H9 (cell line): ENCODE results near the gene OSBPL10. TPM values are rescaled to one million over a fixed set of nuclear protein-coding genes. Genes with fewer than 3 reads are reported as not detected.

Experiments
- DNase-seq: peaks from one replicate; pipeline ENCODE4 v3.0.0-alpha.2; 2017
- H2AFZ ChIP-seq: one replicate; pipeline ENCODE4 v1.6.1; 2013; ENCODE audit warnings: mild to moderate bottlenecking, low read length, control low read depth, moderate library complexity
- H2AK5ac ChIP-seq: 2 replicates; pipeline ENCODE4 v1.6.1; 2013; ENCODE audit warnings: low read length, control low read depth, mixed read lengths; ENCODE audit not compliant: insufficient read length
- H2BK120ac ChIP-seq: one replicate; pipeline ENCODE4 v1.6.1; 2013; ENCODE audit warnings: low read depth, mild to moderate bottlenecking, low read length, control low read depth, inconsistent platforms; ENCODE audit not compliant: poor library complexity, severe bottlenecking
- H2BK12ac ChIP-seq: 2 replicates; pipeline ENCODE4 v1.6.1; 2013; ENCODE audit warnings: low read length, control low read depth, mixed read lengths, low read depth; ENCODE audit not compliant: insufficient read length
- H2BK15ac ChIP-seq: 2 replicates; pipeline ENCODE4 v1.6.1; 2013; ENCODE audit warnings: low read depth, low read length, control low read depth
- H2BK20ac ChIP-seq: one replicate; pipeline ENCODE4 v1.6.1; 2013; ENCODE audit warnings: low read depth, mild to moderate bottlenecking, low read length, control low read depth, inconsistent platforms; ENCODE audit not compliant: poor library complexity, severe bottlenecking
- H2BK5ac ChIP-seq: 2 replicates; pipeline ENCODE4 v1.6.1; 2013; ENCODE audit warnings: low read length, control low read depth, mixed read lengths; ENCODE audit not compliant: insufficient read length
- H3K14ac ChIP-seq: 2 replicates; pipeline ENCODE4 v1.6.1; 2013; ENCODE audit warnings: low read length, control low read depth; ENCODE audit not compliant: insufficient read depth
- H3K18ac ChIP-seq: 2 replicates; pipeline ENCODE4 v1.6.1; 2013; ENCODE audit warnings: low read depth, mild to moderate bottlenecking, mixed read lengths, low read length, control low read depth; ENCODE audit not compliant: insufficient read length
- H3K23ac ChIP-seq: 2 replicates; pipeline ENCODE4 v1.6.1; 2013; ENCODE audit warnings: low read length, control low read depth, mixed read lengths, low read depth; ENCODE audit not compliant: insufficient read length
- H3K23me2 ChIP-seq: 2 replicates; pipeline ENCODE4 v1.6.1; 2013; ENCODE audit warnings: low read depth, mild to moderate bottlenecking, mixed read lengths, low read length, control low read depth; ENCODE audit not compliant: insufficient read length, poor library complexity, severe bottlenecking
- H3K27ac ChIP-seq: 2 replicates; pipeline ENCODE4 v1.5.1; 2013; ENCODE audit warnings: low read length, control low read depth, mixed read lengths, low read depth; ENCODE audit not compliant: insufficient read length
- H3K27me3 ChIP-seq: 2 replicates; pipeline ENCODE4 v1.6.1; 2013; ENCODE audit warnings: low read length, control low read depth, inconsistent platforms; ENCODE audit not compliant: insufficient read depth
- H3K4ac ChIP-seq: 2 replicates; pipeline ENCODE4 v1.6.1; 2013; ENCODE audit warnings: low read depth, mild to moderate bottlenecking, control low read depth, inconsistent platforms, low read length, moderate library complexity
- H3K4me1 ChIP-seq: 2 replicates; pipeline ENCODE4 v1.6.1; 2013; ENCODE audit warnings: low read length, control low read depth, inconsistent platforms; ENCODE audit not compliant: insufficient read depth
- H3K4me2 ChIP-seq: 2 replicates; pipeline ENCODE4 v1.6.1; 2013; ENCODE audit warnings: low read length, control low read depth, mixed read lengths; ENCODE audit not compliant: insufficient read length, insufficient read depth
- H3K56ac ChIP-seq: 2 replicates; pipeline ENCODE4 v1.6.1; 2013; ENCODE audit warnings: low read depth, mild to moderate bottlenecking, mixed read lengths, low read length, control low read depth; ENCODE audit not compliant: insufficient read length
- H3K79me1 ChIP-seq: 2 replicates; pipeline ENCODE4 v1.6.1; 2013; ENCODE audit warnings: low read depth, mild to moderate bottlenecking, moderate library complexity, low read length, control low read depth, inconsistent platforms; ENCODE audit not compliant: insufficient read depth, poor library complexity, severe bottlenecking
- H3K79me2 ChIP-seq: 2 replicates; pipeline ENCODE4 v1.6.1; 2013; ENCODE audit warnings: low read length, control low read depth, inconsistent platforms; ENCODE audit not compliant: insufficient read depth
- H3K9ac ChIP-seq: 2 replicates; pipeline ENCODE4 v1.6.1; 2013; ENCODE audit warnings: low read length, control low read depth, mixed read lengths; ENCODE audit not compliant: insufficient read length; ENCODE audit errors: extremely low read depth
- H3K9me3 ChIP-seq: one replicate; pipeline ENCODE4 v1.6.1; 2013; ENCODE audit warnings: low read depth, low read length, inconsistent platforms; ENCODE audit not compliant: control insufficient read depth
- H3T11ph ChIP-seq: one replicate; pipeline ENCODE4 v1.6.1; 2013; ENCODE audit warnings: mild to moderate bottlenecking, low read length, control low read depth, inconsistent platforms
- H4K20me1 ChIP-seq: one replicate; pipeline ENCODE4 v1.6.1; 2013; ENCODE audit not compliant: control insufficient read depth, insufficient read length, insufficient read depth
- H4K5ac ChIP-seq: 2 replicates; pipeline ENCODE4 v1.6.1; 2013; ENCODE audit warnings: low read depth, mild to moderate bottlenecking, mixed read lengths, low read length, control low read depth; ENCODE audit not compliant: insufficient read length
- H4K8ac ChIP-seq: replicated peaks from 2 replicates; pipeline ENCODE4 v1.6.1; 2013; ENCODE audit warnings: low read length, control low read depth, mixed read lengths, low read depth; ENCODE audit not compliant: insufficient read length
- H4K91ac ChIP-seq: 2 replicates; pipeline ENCODE4 v1.6.1; 2013; ENCODE audit warnings: low read depth, mild to moderate bottlenecking, moderate library complexity, mixed read lengths, low read length, control low read depth; ENCODE audit not compliant: insufficient read length
- H3K27ac Mint-ChIP-seq, 3 experiments: 2 replicates in 2 of 3; 3 replicates in 1 of 3; pipeline ENCODE4 v1.8.0; 2020 to 2021; ENCODE audit warnings: mixed read lengths in 3 of 3, mild to moderate bottlenecking in 1 of 3, moderate library complexity in 1 of 3
- H3K27me3 Mint-ChIP-seq: 2 replicates; pipeline ENCODE4 v1.8.0; 2021; ENCODE audit warnings: low read depth, mild to moderate bottlenecking, moderate library complexity, mixed read lengths
- H3K36me3 Mint-ChIP-seq, 3 experiments: 2 replicates in 2 of 3; 3 replicates in 1 of 3; pipeline ENCODE4 v1.8.0; 2020 to 2021; ENCODE audit warnings: low read depth in 3 of 3, mixed read lengths in 3 of 3; ENCODE audit not compliant: insufficient read depth in 1 of 3
- H3K4me1 Mint-ChIP-seq, 2 experiments: 2 replicates each; pipeline ENCODE4 v1.8.0; 2020; ENCODE audit warnings: mixed read lengths in 2 of 2
- H3K4me3 Mint-ChIP-seq, 2 experiments: 2 replicates in 1 of 2; 3 replicates in 1 of 2; pipeline ENCODE4 v1.8.0; 2020 to 2021; ENCODE audit warnings: mild to moderate bottlenecking in 2 of 2, mixed read lengths in 2 of 2, moderate library complexity in 1 of 2
- H3K9me3 Mint-ChIP-seq, 2 experiments: 2 replicates in 1 of 2; 3 replicates in 1 of 2; pipeline ENCODE4 v1.8.0; 2020; ENCODE audit warnings: mild to moderate bottlenecking in 2 of 2, mixed read lengths in 2 of 2, moderate library complexity in 1 of 2
- CTCF ChIP-seq: fragments of 200-600 bp; sonication (generic); conservative IDR thresholded peaks from 3 replicates; pipeline ENCODE4 v1.8.0; 2021; ENCODE audit warnings: antibody characterized with exemption, mild to moderate bottlenecking
- WGBS: extraction: QIAGEN DNeasy Blood & Tissue Kit; methylation state at CpG from one replicate; pipeline ENCODE4 v1.1.7; 2013; ENCODE audit warnings: missing lambda C conversion rate, low lambda C conversion rate, mixed read lengths; ENCODE audit not compliant: insufficient read length; ENCODE audit errors: extremely low coverage; 5-methylcytosine and 5-hydroxymethylcytosine counted together
- total RNA-seq: library from RNA; stranded (reverse); gene quantifications from 2 replicates; pipeline ENCODE4 v1.2.1, GENCODE V29; 2021

Gene OSBPL10
- total RNA-seq, 1 experiment from 2014 or later = 42.7 TPM

DNA sequence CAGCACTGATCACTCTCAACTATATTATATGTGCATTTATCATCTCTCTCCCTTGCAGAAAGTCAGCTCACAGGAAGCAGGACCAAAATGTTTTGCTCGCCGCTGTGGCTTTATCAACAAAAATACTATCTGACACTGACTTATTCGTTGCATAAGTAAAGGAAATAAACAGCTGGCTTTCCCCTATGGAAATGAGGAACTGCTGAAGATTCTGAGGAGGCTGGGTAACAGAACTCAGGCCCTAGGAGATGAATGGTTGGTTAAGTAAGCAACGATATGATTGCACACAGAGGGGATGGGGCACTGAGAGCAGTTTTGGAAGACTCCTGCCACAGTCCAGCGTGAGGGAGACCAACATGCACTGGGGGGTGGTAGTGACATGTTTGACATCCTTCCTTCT lies 267.2 kb downstream of the OSBPL10 start:
- no peak overlapping the region for H2BK12ac ChIP-seq
- H3K14ac ChIP-seq = no peak overlapping the region
- H3K18ac ChIP-seq = no peak overlapping the region
- no peak overlapping the region for H4K8ac ChIP-seq
- Mint-ChIP-seq H3K4me3 (no peak overlapping the region), H3K4me1 (no peaks in the 10 kb centered on the region), H3K36me3 (peaks cover 10 to 23% (median 13%) of the 10 kb centered on the region in 3 experiments), H3K27me3 (no peaks in the 10 kb centered on the region; the same call in 1 of the 2 replicates), H3K27ac (peak overlapping the region in 1 of 3 experiments; percentile 30; a peak in 1 of 7 replicates), H3K9me3 (peaks cover 6 to 13% of the 10 kb centered on the region in 2 experiments)
- H2BK15ac ChIP-seq = no peak overlapping the region
- H2BK20ac ChIP-seq = no peak overlapping the region
- H3K4ac ChIP-seq = no peak overlapping the region
- no peak overlapping the region for H2BK120ac ChIP-seq
- no peak overlapping the region for H3T11ph ChIP-seq
- no peak overlapping the region for H3K9ac ChIP-seq
- H3K4me2 ChIP-seq = no peak overlapping the region
- no peak for TF ChIP-seq CTCF
- no peak overlapping the region for H2BK5ac ChIP-seq
- no peaks in the 10 kb centered on the region for H3K9me3 ChIP-seq
- H4K20me1 ChIP-seq = no peaks in the 10 kb centered on the region
- no peak overlapping the region for H2AFZ ChIP-seq
- no peaks in the 10 kb centered on the region for H3K27me3 ChIP-seq
- H3K56ac ChIP-seq = no peak overlapping the region
- H3K23ac ChIP-seq = no peak overlapping the region
- H2AK5ac ChIP-seq = no peak overlapping the region
- H3K4me1 ChIP-seq = no peaks in the 10 kb centered on the region
- H4K91ac ChIP-seq = no peak overlapping the region
- no peaks in the 10 kb centered on the region for H3K23me2 ChIP-seq
- no peak overlapping the region for H4K5ac ChIP-seq
- WGBS = no CpG with 5 or more reads among the region's 5 CpGs
- H3K79me1 ChIP-seq = no peaks in the 10 kb centered on the region
- no peak overlapping the region for H3K27ac ChIP-seq
- no peaks in the 10 kb centered on the region; the same call in 1 of the 2 replicates for H3K79me2 ChIP-seq
- no peak for DNase-seq
